ENCODE results near the gene ORAI3. TPM values are rescaled to one million over a fixed set of nuclear protein-coding genes. Genes with fewer than 3 reads are reported as not detected.

Gene ORAI3
- total RNA-seq: 9.5 TPM
- long read RNA-seq, transcript ORAI3-201 (2 exons, 2,206 nt): major isoform, 21 of 24 reads
- long read RNA-seq, partial matches to known transcripts: 0 of 24 reads
- long read RNA-seq, other reads (novel, unspliced or antisense): 2 of 24 reads

GRCh38 chr16:30948667-30949649 lies at the start of gene ORAI3:
TSS of gene ORAI3 (plus strand) at chr16:30949068. CDS start at chr16:30949290, 222 bp downstream.
- DNase-seq (ENCODE audit: low spot score): peak; percentile 94
- intact Hi-C loops (cut with DNase I): no loop called here

GRCh38 chr16:30899794-30900193 lies 49.1 kb upstream of the ORAI3 start:
- intact Hi-C loops (cut with DNase I): loop anchor here (5.0 kb wide), 1 partner anchor 137 kb away; the partner anchor contains the start of genes CFAP119 and RNF40
- no peak for DNase-seq (ENCODE audit: low spot score)

GRCh38 chr16:30900588-30900987 lies 48.3 kb upstream of the ORAI3 start:
- no peak for DNase-seq (ENCODE audit: low spot score)
- intact Hi-C loops (cut with DNase I): loop anchor here (5.0 kb wide), 1 partner anchor 138 kb away; the partner anchor contains the start of genes CFAP119 and RNF40

DNA sequence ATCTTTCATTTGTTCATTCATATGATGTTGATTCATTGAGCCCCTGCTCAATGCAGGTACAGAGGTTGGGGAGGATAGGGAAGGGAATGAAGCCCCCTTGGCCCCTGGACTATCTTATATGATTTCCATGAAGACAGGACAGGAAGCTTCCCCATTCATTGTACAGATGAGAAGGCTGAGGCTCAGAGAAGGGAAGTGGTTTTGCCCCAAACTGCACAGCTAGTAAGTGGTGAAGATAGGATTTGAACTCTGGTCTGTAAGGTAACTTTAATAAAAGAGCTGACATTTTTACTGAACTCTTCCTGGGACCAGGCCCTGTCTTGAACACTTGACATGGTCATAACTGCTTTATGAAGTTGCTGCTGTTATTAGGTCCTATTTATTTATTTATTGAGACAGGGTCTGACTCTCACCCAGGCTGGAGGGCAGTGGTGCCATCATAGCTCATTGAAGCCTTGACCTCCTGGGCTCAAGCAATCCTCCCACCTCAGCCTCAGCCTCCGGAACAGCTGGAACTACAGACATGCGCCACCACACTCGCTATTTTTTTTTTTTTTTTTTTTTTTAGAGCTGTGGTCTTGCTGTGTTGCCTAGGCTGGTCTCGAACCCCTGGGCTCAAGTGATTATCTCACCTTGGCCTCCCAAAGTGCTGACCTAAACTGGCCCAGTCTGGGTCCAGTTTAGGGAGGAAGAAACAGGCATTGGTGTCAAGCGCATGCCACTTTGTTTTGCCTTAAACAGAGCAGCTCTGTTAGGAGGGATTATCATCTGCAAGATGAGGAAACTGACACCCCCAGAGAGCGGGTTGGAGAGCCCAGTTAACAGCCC lies 47.5 kb upstream of the ORAI3 start:
- intact Hi-C loops (cut with DNase I): loop anchor here (1.0 to 5.0 kb wide), 2 partner anchors 57 to 139 kb away; partner anchors contain the start of genes CFAP119 and RNF40
- no peak for DNase-seq (ENCODE audit: low spot score)

GRCh38 chr16:30902029-30902972 lies 46.6 kb upstream of the ORAI3 start:
- intact Hi-C loops (cut with DNase I): loop anchor here (1.0 to 5.0 kb wide), 2 partner anchors 58 to 140 kb away; partner anchors contain the start of genes CFAP119 and RNF40

GRCh38 chr16:30903002-30903401 lies 45.9 kb upstream of the ORAI3 start:
- intact Hi-C loops (cut with DNase I): loop anchor here (5.0 kb wide), 1 partner anchor 141 kb away; the partner anchor contains the start of genes CFAP119 and RNF40
- no peak for DNase-seq (ENCODE audit: low spot score)

More at GRCh38 chr16:30902029-30902972, 46.6 kb upstream of the ORAI3 start:
- DNase-seq (ENCODE audit: low spot score): peak; percentile 88

GRCh38 chr16:30903596-30903995 lies 45.3 kb upstream of the ORAI3 start:
- intact Hi-C loops (cut with DNase I): loop anchor here (5.0 kb wide), 1 partner anchor 141 kb away; the partner anchor contains the start of genes CFAP119 and RNF40
- DNase-seq (ENCODE audit: low spot score): no peak

DNA sequence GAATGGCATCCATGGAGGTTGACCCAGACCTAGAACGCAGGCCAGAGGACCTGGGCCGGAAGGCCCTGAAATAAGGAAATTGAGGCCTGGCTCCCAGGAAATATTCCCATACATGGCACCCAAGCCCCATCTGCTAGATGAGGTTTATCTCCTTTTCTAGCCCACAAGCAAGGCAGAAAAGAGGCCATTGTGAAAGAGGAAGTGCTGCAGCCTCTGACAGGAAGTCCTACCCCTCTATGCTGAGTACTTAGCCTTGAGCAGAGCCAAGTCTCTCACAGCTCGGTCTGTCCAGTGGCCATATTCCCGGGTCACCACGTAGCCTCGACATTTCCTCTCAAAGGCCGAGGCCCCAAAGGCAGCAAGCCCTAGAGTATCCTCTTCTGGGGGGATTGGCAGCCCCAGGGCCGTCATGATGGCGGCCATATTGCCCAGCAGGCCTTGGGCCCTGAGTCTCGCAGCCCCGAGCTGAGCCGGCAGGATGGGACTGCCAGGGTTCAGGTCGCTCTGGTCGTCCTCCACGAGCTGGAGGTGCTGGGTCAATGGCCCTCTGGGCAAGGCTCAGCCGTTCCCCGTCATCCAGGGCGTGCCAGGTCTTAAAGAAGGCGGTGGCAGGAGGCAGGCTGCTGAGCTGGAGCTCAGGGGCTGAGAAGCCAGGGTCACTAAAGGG lies 44.6 kb upstream of the ORAI3 start:
- intact Hi-C loops (cut with DNase I): loop anchor here (5.0 kb wide), 1 partner anchor 142 kb away; the partner anchor contains the start of genes CFAP119 and RNF40
- no peak for DNase-seq (ENCODE audit: low spot score)

GRCh38 chr16:30907064-30907463 lies 41.8 kb upstream of the ORAI3 start:
- no peak for DNase-seq (ENCODE audit: low spot score)
- intact Hi-C loops (cut with DNase I): no loop called here

DNA sequence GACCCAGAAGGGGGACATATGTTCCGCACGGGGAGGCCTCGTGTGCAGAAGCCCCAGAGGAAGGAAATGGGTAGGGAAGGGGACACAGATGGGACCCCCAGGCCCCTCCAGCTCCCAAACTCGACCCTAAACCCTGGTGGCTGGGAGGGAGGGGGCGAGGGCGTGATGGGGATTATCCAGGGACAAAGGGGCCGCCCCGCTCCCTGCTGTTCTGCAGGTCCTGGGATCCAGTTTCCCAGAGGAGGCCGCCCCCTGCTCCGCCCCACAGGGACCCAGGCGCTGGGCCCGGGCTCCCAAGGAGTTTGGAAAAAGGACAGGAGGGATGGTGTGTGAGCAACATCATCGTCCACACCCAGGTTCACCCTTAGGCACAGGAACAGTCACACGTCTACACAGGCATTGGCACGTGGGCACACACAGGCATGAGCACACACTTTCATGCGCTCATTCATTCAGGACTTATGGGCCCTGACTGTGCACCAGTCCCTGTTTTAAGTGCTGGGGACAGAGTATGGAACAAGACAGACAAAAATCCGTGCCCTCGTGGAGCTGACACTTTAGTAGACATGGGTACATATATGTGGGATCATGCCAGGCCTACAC lies 38.3 kb upstream of the ORAI3 start:
- intact Hi-C loops (cut with DNase I): no loop called here
- no peak for DNase-seq (ENCODE audit: low spot score)

GRCh38 chr16:30912794-30913412 lies 36.0 kb upstream of the ORAI3 start:
- intact Hi-C loops (cut with DNase I): no loop called here
- DNase-seq (ENCODE audit: low spot score): no peak

- DNase-seq (ENCODE audit: low spot score): no peak
- intact Hi-C loops (cut with DNase I): no loop called here
These were observed 34.0 kb upstream of the ORAI3 start for GRCh38 chr16:30914830-30915229.

DNA sequence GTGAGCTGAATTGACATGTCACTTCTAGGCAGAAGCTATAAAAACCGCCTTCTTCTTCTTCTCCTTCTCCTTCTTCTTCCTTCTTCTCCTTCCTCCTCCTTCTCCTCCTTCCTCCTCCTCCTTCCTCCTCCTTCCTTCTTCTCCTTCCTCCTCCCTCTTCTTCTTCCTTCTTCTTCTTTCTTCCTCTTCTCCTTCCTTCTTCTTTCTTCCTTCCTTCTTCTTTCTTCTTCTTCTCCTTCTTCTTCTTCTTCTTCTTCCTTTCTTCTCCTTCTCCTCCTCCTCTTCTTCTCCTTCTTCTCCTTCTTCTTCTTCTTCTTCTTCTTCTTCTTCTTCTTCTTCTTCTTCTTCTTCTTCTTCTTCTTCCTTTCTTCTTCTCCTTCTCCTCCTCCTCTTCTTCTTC lies 30.3 kb upstream of the ORAI3 start:
- intact Hi-C loops (cut with DNase I): no loop called here
- no peak for DNase-seq (ENCODE audit: low spot score)

- intact Hi-C loops (cut with DNase I): loop anchor here (1.0 to 5.0 kb wide), 3 partner anchors 76 to 264 kb away; partner anchors contain the start of genes FBRS and ZNF629
- no peak for DNase-seq (ENCODE audit: low spot score)
These were observed 28.0 kb upstream of the ORAI3 start for GRCh38 chr16:30920891-30921290.

GRCh38 chr16:30921459-30921747 lies 27.5 kb upstream of the ORAI3 start:
- intact Hi-C loops (cut with DNase I): loop anchor here (1.0 to 5.0 kb wide), 3 partner anchors 76 to 264 kb away; partner anchors contain the start of genes FBRS and ZNF629
- no peak for DNase-seq (ENCODE audit: low spot score)

DNA sequence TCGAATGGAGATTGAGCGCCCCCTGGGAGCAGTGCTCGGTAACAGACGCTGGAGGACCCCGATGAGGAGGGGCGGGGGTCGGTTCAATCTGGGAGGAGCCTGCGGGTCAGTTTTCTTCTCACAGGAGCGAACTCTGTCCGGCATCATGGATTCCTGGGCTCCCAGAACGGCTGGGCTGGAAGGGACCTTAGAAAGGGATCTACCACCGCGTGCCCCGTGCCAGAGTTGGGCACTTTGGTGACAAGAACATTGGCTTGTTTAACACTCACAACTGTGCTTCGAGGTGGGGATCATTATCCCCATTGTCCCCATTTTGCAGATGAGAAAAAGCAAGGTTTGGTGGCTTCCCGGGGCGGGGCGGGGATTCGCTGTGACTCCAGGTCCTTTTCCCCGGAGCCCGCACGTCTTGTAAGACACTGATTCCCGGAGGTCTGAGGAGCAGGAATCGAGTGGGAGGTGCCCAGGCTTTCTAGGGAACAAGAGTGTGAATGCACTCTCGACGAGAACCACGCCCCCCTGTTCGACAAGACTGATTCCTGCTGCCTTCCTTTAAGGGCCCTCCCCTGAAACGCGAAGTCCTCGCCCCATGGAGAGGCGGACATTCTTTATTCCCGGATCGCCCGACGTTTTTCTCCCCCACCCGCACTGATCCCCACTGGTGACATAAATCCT lies 27.0 kb upstream of the ORAI3 start:
- peak; percentile 94 for DNase-seq (ENCODE audit: low spot score)
- intact Hi-C loops (cut with DNase I): loop anchor here (1.0 to 5.0 kb wide), 4 partner anchors 25 to 265 kb away; partner anchors contain the start of genes CTF1, FBRS and ZNF629

Data from cardiac septum (tissue), 1 donor.